Osteocyte (in vitro differentiated cells): ENCODE results near the gene KRTAP1-1. TPM values are rescaled to one million over a fixed set of nuclear protein-coding genes. Genes with fewer than 3 reads are reported as not detected.

Source experiments
- DNase-seq: peaks from one replicate; pipeline ENCODE4 v3.0.0; 2021; ENCODE audit warnings: mixed read lengths; ENCODE audit not compliant: unreplicated experiment; ENCODE audit errors: extremely low spot score
- H3K27ac Mint-ChIP-seq: one replicate; pipeline ENCODE4 v1.8.0; 2021; ENCODE audit warnings: mild to moderate bottlenecking, mixed read lengths; ENCODE audit not compliant: unreplicated experiment
- H3K27me3 Mint-ChIP-seq: one replicate; pipeline ENCODE4 v1.8.0; 2021; ENCODE audit warnings: mixed read lengths; ENCODE audit not compliant: unreplicated experiment
- H3K36me3 Mint-ChIP-seq: one replicate; pipeline ENCODE4 v1.8.0; 2021; ENCODE audit warnings: mixed read lengths; ENCODE audit not compliant: unreplicated experiment
- H3K4me1 Mint-ChIP-seq: one replicate; pipeline ENCODE4 v1.8.0; 2021; ENCODE audit warnings: mixed read lengths; ENCODE audit not compliant: unreplicated experiment
- H3K4me3 Mint-ChIP-seq: one replicate; pipeline ENCODE4 v1.8.0; 2021; ENCODE audit warnings: mild to moderate bottlenecking, moderate library complexity, mixed read lengths; ENCODE audit not compliant: unreplicated experiment
- H3K9me3 Mint-ChIP-seq: one replicate; pipeline ENCODE4 v1.8.0; 2021; ENCODE audit warnings: mixed read lengths; ENCODE audit not compliant: unreplicated experiment
- CTCF ChIP-seq: fragments of 200-600 bp; sonication (generic); IDR thresholded peaks from 2 replicates; pipeline ENCODE4 v1.5.0; 2021; ENCODE audit warnings: antibody characterized with exemption, mild to moderate bottlenecking, moderate library complexity
- total RNA-seq: library from RNA; stranded (reverse); gene quantifications from 2 replicates; pipeline ENCODE4 v1.2.1, GENCODE V29; 2021

KRTAP1-1 gene
- total RNA-seq, 1 donor from 2014 or later, result not detected

DNA sequence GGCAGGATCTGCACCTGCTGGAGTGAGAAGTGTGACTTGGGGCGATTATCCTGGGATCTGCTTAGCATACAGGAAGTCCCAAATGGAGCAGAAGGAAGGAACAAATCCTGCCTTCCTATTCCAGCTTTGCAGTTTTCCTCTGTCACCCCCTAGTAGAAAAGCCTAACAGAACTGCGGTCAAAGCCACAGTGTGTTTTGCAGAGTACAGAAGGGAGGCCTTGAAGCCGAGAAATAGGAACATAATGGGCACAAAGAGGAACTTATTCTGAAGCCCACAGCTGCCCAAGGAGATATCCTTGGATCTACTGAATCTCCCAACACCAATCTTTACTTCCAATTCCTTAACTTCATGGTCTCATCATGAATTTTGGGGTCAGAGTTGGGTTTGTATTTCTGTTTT is 22.7 kb downstream of the KRTAP1-1 start:
- H3K4me3 Mint-ChIP-seq, result no peak overlapping the region
- no peak overlapping the region for H3K27ac Mint-ChIP-seq
- H3K9me3 Mint-ChIP-seq, result peaks cover 6% of the 10 kb centered on the region
- no peaks in the 10 kb centered on the region for H3K27me3 Mint-ChIP-seq
- peaks cover 2% of the 10 kb centered on the region for H3K36me3 Mint-ChIP-seq
- H3K4me1 Mint-ChIP-seq, result peaks cover 6% of the 10 kb centered on the region
- no peak for TF ChIP-seq CTCF
- no peak for DNase-seq

DNA sequence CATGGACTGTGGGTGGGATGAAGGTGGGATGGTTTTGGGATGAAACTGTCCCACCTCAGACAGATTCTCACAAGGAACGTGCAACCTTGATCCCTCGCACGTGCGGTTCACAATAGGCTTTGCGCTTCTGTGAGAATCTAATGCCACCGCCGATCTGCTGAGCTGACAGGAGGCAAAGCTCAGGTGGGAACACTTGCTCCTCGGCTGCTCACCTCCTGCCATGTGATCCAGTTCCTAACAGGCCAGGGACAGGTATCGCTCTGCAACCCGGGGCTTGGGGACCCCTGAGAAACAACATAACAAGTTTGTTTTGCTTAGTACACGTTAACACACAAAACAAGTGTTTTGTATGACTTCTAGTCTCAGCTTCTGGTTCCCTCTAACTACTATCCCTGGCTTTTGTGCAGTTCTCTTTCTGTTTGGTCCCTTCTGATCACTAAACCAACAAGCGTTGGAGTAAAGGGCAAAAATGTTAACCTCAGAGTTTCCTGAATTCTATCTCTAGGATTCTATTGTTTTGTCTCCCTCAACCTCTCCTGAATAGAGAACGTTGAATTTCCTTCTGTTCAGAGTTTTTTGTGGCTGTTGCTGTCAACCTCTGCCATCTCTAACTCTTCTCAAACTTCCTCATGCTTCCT is 24.6 kb downstream of the KRTAP1-1 start:
- Mint-ChIP-seq H3K4me1 (peaks cover 7% of the 10 kb centered on the region), H3K36me3 (peaks cover 2% of the 10 kb centered on the region), H3K9me3 (peaks cover 5% of the 10 kb centered on the region), H3K4me3 (no peak overlapping the region), H3K27ac (no peak overlapping the region), H3K27me3 (no peaks in the 10 kb centered on the region)
- TF ChIP-seq CTCF, result no peak
- no peak for DNase-seq

GRCh38 chr17:41015454-41015853 is 25.8 kb downstream of the KRTAP1-1 start:
- Mint-ChIP-seq H3K27ac (no peak overlapping the region), H3K4me1 (peaks cover 7% of the 10 kb centered on the region), H3K4me3 (no peak overlapping the region), H3K27me3 (no peaks in the 10 kb centered on the region), H3K9me3 (no peaks in the 10 kb centered on the region), H3K36me3 (peaks cover 2% of the 10 kb centered on the region)
- no peak for DNase-seq
- no peak for TF ChIP-seq CTCF

DNA sequence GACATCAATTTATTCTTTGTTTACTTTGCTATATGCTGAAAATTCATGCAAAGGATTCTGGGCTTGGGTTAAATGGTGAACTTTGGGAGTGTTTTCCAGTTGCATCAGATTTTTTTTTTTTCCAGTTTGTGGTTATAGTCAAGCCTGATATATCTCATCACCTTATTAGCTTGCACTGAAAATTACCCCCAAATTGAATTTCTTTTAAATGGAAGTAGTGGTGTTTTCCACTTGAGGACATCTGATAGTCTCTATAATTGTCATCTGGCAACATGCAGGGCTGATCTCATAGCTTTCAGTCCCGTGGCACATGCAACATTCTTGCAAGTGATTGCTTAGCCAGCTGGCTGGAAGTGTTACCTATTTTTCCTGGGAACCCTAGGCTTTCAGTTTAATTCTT is 27.6 kb downstream of the KRTAP1-1 start:
- no peak for DNase-seq
- no peaks in the 10 kb centered on the region for H3K9me3 Mint-ChIP-seq
- no peak overlapping the region for H3K27ac Mint-ChIP-seq
- H3K36me3 Mint-ChIP-seq, result peaks cover 2% of the 10 kb centered on the region
- peaks cover 4% of the 10 kb centered on the region for H3K4me1 Mint-ChIP-seq
- no peaks in the 10 kb centered on the region for H3K27me3 Mint-ChIP-seq
- no peak for TF ChIP-seq CTCF
- no peak overlapping the region for H3K4me3 Mint-ChIP-seq

GRCh38 chr17:41013181-41013580 is 28.1 kb downstream of the KRTAP1-1 start:
- Mint-ChIP-seq H3K4me3 (no peak overlapping the region), H3K27ac (no peak overlapping the region), H3K27me3 (no peaks in the 10 kb centered on the region), H3K4me1 (peaks cover 4% of the 10 kb centered on the region), H3K9me3 (no peaks in the 10 kb centered on the region), H3K36me3 (peaks cover 2% of the 10 kb centered on the region)
- TF ChIP-seq CTCF, result no peak
- no peak for DNase-seq
